ENCODE results near the gene MAP4. TPM values are rescaled to one million over a fixed set of nuclear protein-coding genes. Genes with fewer than 3 reads are reported as not detected.

Gene MAP4
- total and polyA plus RNA-seq, 2 of the 13 experiments (the other 11 are each of a cell fraction or from before 2014, with no cell fraction given): 33.1 to 38.7 TPM

GRCh38 chr3:48002787-48003186, 13.4 kb downstream of the MAP4 start:
- DNase-seq (ENCODE audit: low spot score) (no peak), FAIRE-seq (no peak), ATAC-seq (no peak)
- no peak overlapping the region for H3K4me3 ChIP-seq (replicated peaks in 1 of 3; ENCODE audit: insufficient read depth in 1 of 3, low read depth in 2 of 3, low read length in 3 of 3)
- peaks cover 2 to 11% of the 10 kb centered on the region in 2 experiments; a peak in 3 of 5 replicates for H3K36me3 ChIP-seq (replicated peaks in 1 of 2; ENCODE audit: control insufficient read depth in 1 of 2, insufficient read depth in 2 of 2, low read length in 2 of 2)
- CTCF ChIA-PET (ENCODE audit: low intra/inter-chr PET ratio, low total read pairs): no interaction called here
- H4K20me1 ChIP-seq (ENCODE audit: insufficient read depth, low read length): peaks cover 8% of the 10 kb centered on the region; the same call in 1 of the 2 replicates
- in situ Hi-C loops (cut with HindIII; ENCODE audit: extremely low pct_ligation_motif_present, low pct_unique_long_range_greater_than_20kb) (no loop called here), intact Hi-C loops (cut with micrococcal nuclease; ENCODE audit: unreplicated experiment) (no loop called here)
- POLR2A ChIA-PET: no interaction called here
- H3K4me1 ChIP-seq (ENCODE audit: insufficient read depth, low read length): peaks cover 14% of the 10 kb centered on the region
- no TSS peak for BruUV-seq (replicated peaks)
- H3K9ac ChIP-seq (ENCODE audit: insufficient read depth, low read depth, low read length): no peak overlapping the region
- H3K9me3 ChIP-seq (ENCODE audit: low read length): no peaks in the 10 kb centered on the region
- H3K4me2 ChIP-seq (ENCODE audit: low read depth, low read length): no peak overlapping the region
- no peak overlapping the region for H2AFZ ChIP-seq (ENCODE audit: low read length)
- H3K27ac ChIP-seq (ENCODE audit: extremely low read length, insufficient read depth, low read length): no peak overlapping the region
- no peaks in the 10 kb centered on the region for H3K27me3 ChIP-seq (ENCODE audit: control insufficient read depth in 1 of 2, insufficient read depth in 2 of 2, low read length in 2 of 2)
- over 99% methylated on average over 5 of the region's 5 CpGs for WGBS (ENCODE audit: low lambda C conversion rate)
- TF ChIP-seq NR1H2 (CRISPR knock-in tag; IDR thresholded peaks at IDR 0.05; ENCODE audit: borderline replicate concordance, low read depth) (no peak), GATAD1 (CRISPR knock-in tag; IDR thresholded peaks at IDR 0.05) (no peak), GTF2F1 (IDR thresholded peaks at IDR 0.05; ENCODE audit: low read length) (no peak), FUBP1 (CRISPR knock-in tag; IDR thresholded peaks at IDR 0.05; ENCODE audit: borderline replicate concordance) (no peak), ZNF772 (CRISPR knock-in tag; IDR thresholded peaks at IDR 0.05) (no peak), SNAI1 (CRISPR knock-in tag; IDR thresholded peaks at IDR 0.05; ENCODE audit: borderline replicate concordance) (no peak), ZNF639 (CRISPR knock-in tag; conservative IDR thresholded peaks at IDR 0.05) (no peak), ZNF10 (CRISPR knock-in tag; IDR thresholded peaks at IDR 0.05; ENCODE audit: borderline replicate concordance, low read depth) (no peak), ZFYVE20 (CRISPR knock-in tag; IDR thresholded peaks at IDR 0.05; ENCODE audit: borderline replicate concordance, low read depth) (no peak), ZNF776 (CRISPR knock-in tag; IDR thresholded peaks at IDR 0.05) (no peak), CTCF (CRISPR knock-in tag; IDR thresholded peaks at IDR 0.05) (no peak), TFDP2 (CRISPR knock-in tag; IDR thresholded peaks at IDR 0.05) (no peak)
- peaks cover 6% of the 10 kb centered on the region for H3K79me2 ChIP-seq (ENCODE audit: insufficient read depth, low read length)
